Measurements from ENCODE around the gene NLRP1. TPM values are rescaled to one million over a fixed set of nuclear protein-coding genes. Genes with fewer than 3 reads are reported as not detected.
A peak's percentile ranks its signal among the peaks of the same experiment; 100 is the strongest.

NLRP1 gene
- total RNA-seq, 1 donor from 2014 or later, result 24.0 TPM

GRCh38 chr17:5592382-5592781 is 8.1 kb upstream of the NLRP1 start:
- Histone ChIP-seq H3K27ac (ENCODE audit: low read depth, low read length) (no peak overlapping the region), H3K36me3 (ENCODE audit: control insufficient read depth in 3 of 3, insufficient read depth in 3 of 3, low read length in 3 of 3) (no peaks in the 10 kb centered on the region), H3K9ac (ENCODE audit: low read depth in 1 of 3, low read length in 3 of 3) (no peak overlapping the region), H3K27me3 (ENCODE audit: control insufficient read depth in 3 of 3, insufficient read depth in 3 of 3, low read length in 3 of 3) (peaks cover 4 to 41% (median 27%) of the 10 kb centered on the region in 3 donors), H3K4me3 (ENCODE audit: low read length in 3 of 3) (no peak overlapping the region), H3K9me3 (ENCODE audit: control insufficient read depth in 3 of 3, low read length in 3 of 3) (no peaks in the 10 kb centered on the region), H3K4me1 (ENCODE audit: control insufficient read depth in 3 of 3, insufficient read depth in 3 of 3, low read length in 3 of 3) (no peaks in the 10 kb centered on the region)

- Histone ChIP-seq H3K4me3 (ENCODE audit: low read length in 3 of 3) (no peak overlapping the region), H3K27me3 (ENCODE audit: control insufficient read depth in 3 of 3, insufficient read depth in 3 of 3, low read length in 3 of 3) (peaks cover 4 to 41% (median 25%) of the 10 kb centered on the region in 3 donors), H3K9ac (ENCODE audit: low read depth in 1 of 3, low read length in 3 of 3) (no peak overlapping the region), H3K27ac (ENCODE audit: low read depth, low read length) (no peak overlapping the region), H3K9me3 (ENCODE audit: control insufficient read depth in 3 of 3, low read length in 3 of 3) (no peaks in the 10 kb centered on the region), H3K36me3 (ENCODE audit: control insufficient read depth in 3 of 3, insufficient read depth in 3 of 3, low read length in 3 of 3) (no peaks in the 10 kb centered on the region), H3K4me1 (ENCODE audit: control insufficient read depth in 3 of 3, insufficient read depth in 3 of 3, low read length in 3 of 3) (peaks cover 0 to 4% (median 4%) of the 10 kb centered on the region in 3 donors)
Observed at GRCh38 chr17:5591966-5592365, 7.7 kb upstream of the NLRP1 start.

GRCh38 chr17:5588584-5588983 is 4.3 kb upstream of the NLRP1 start:
- Histone ChIP-seq H3K27me3 (ENCODE audit: control insufficient read depth in 3 of 3, insufficient read depth in 3 of 3, low read length in 3 of 3) (peaks cover 0 to 12% (median 7%) of the 10 kb centered on the region in 3 donors), H3K4me1 (ENCODE audit: control insufficient read depth in 3 of 3, insufficient read depth in 3 of 3, low read length in 3 of 3) (peaks cover 18 to 28% (median 26%) of the 10 kb centered on the region in 3 donors), H3K36me3 (ENCODE audit: control insufficient read depth in 3 of 3, insufficient read depth in 3 of 3, low read length in 3 of 3) (no peaks in the 10 kb centered on the region), H3K4me3 (ENCODE audit: low read length in 3 of 3) (no peak overlapping the region), H3K9ac (ENCODE audit: low read depth in 1 of 3, low read length in 3 of 3) (no peak overlapping the region), H3K27ac (ENCODE audit: low read depth, low read length) (no peak overlapping the region), H3K9me3 (ENCODE audit: control insufficient read depth in 3 of 3, low read length in 3 of 3) (no peaks in the 10 kb centered on the region)

- H3K36me3 ChIP-seq (ENCODE audit: control insufficient read depth in 3 of 3, insufficient read depth in 3 of 3, low read length in 3 of 3), result no peaks in the 10 kb centered on the region
- H3K4me1 ChIP-seq (ENCODE audit: control insufficient read depth in 3 of 3, insufficient read depth in 3 of 3, low read length in 3 of 3), result peaks cover 28 to 34% (median 33%) of the 10 kb centered on the region in 3 donors
- H3K9ac ChIP-seq (ENCODE audit: low read depth in 1 of 3, low read length in 3 of 3), result no peak overlapping the region
- no peaks in the 10 kb centered on the region for H3K9me3 ChIP-seq (ENCODE audit: control insufficient read depth in 3 of 3, low read length in 3 of 3)
- peaks cover 0 to 8% (median 7%) of the 10 kb centered on the region in 3 donors for H3K27me3 ChIP-seq (ENCODE audit: control insufficient read depth in 3 of 3, insufficient read depth in 3 of 3, low read length in 3 of 3)
- H3K4me3 ChIP-seq (ENCODE audit: low read length in 3 of 3), result no peak overlapping the region
- H3K27ac ChIP-seq (ENCODE audit: low read depth, low read length), result no peak overlapping the region
Observed at GRCh38 chr17:5587438-5588032, 3.2 kb upstream of the NLRP1 start.

- Histone ChIP-seq H3K27ac (ENCODE audit: low read depth, low read length) (peak overlapping the region; percentile 82), H3K9ac (ENCODE audit: low read depth in 1 of 3, low read length in 3 of 3) (peak overlapping the region; percentile 47 to 57 (median 51)), H3K27me3 (ENCODE audit: control insufficient read depth in 3 of 3, insufficient read depth in 3 of 3, low read length in 3 of 3) (no peaks in the 10 kb centered on the region), H3K36me3 (ENCODE audit: control insufficient read depth in 3 of 3, insufficient read depth in 3 of 3, low read length in 3 of 3) (peaks cover 0 to 6% (median 3%) of the 10 kb centered on the region in 3 donors), H3K4me1 (ENCODE audit: control insufficient read depth in 3 of 3, insufficient read depth in 3 of 3, low read length in 3 of 3) (peaks cover 28 to 37% (median 33%) of the 10 kb centered on the region in 3 donors), H3K9me3 (ENCODE audit: control insufficient read depth in 3 of 3, low read length in 3 of 3) (no peaks in the 10 kb centered on the region), H3K4me3 (ENCODE audit: low read length in 3 of 3) (peak overlapping the region; percentile 30 to 45 (median 34))
Observed at GRCh38 chr17:5585836-5586521, 1.7 kb upstream of the NLRP1 start.

- peak overlapping the region; percentile 82 for H3K27ac ChIP-seq (ENCODE audit: low read depth, low read length)
- no peaks in the 10 kb centered on the region for H3K27me3 ChIP-seq (ENCODE audit: control insufficient read depth in 3 of 3, insufficient read depth in 3 of 3, low read length in 3 of 3)
- H3K4me3 ChIP-seq (ENCODE audit: low read length in 3 of 3), result peak overlapping the region; percentile 29 to 34 (median 30)
- H3K9me3 ChIP-seq (ENCODE audit: control insufficient read depth in 3 of 3, low read length in 3 of 3), result no peaks in the 10 kb centered on the region
- H3K36me3 ChIP-seq (ENCODE audit: control insufficient read depth in 3 of 3, insufficient read depth in 3 of 3, low read length in 3 of 3), result peaks cover 0 to 7% (median 3%) of the 10 kb centered on the region in 3 donors
- H3K9ac ChIP-seq (ENCODE audit: low read depth in 1 of 3, low read length in 3 of 3), result peak overlapping the region; percentile 27 to 57 (median 51)
- H3K4me1 ChIP-seq (ENCODE audit: control insufficient read depth in 3 of 3, insufficient read depth in 3 of 3, low read length in 3 of 3), result peaks cover 28 to 37% (median 33%) of the 10 kb centered on the region in 3 donors
Observed at GRCh38 chr17:5585287-5585794, 1.0 kb upstream of the NLRP1 start.

GRCh38 chr17:5583426-5584382 is 605 bp downstream of the NLRP1 start:
- Histone ChIP-seq H3K27ac (ENCODE audit: low read depth, low read length) (peak overlapping the region; percentile 82), H3K4me1 (ENCODE audit: control insufficient read depth in 3 of 3, insufficient read depth in 3 of 3, low read length in 3 of 3) (peaks cover 28 to 37% (median 33%) of the 10 kb centered on the region in 3 donors)

GRCh38 chr17:5582209-5583185 is 1.8 kb downstream of the NLRP1 start:
- Histone ChIP-seq H3K4me3 (ENCODE audit: low read length in 3 of 3) (no peak overlapping the region), H3K27me3 (ENCODE audit: control insufficient read depth in 3 of 3, insufficient read depth in 3 of 3, low read length in 3 of 3) (no peaks in the 10 kb centered on the region), H3K4me1 (ENCODE audit: control insufficient read depth in 3 of 3, insufficient read depth in 3 of 3, low read length in 3 of 3) (peaks cover 28 to 37% (median 33%) of the 10 kb centered on the region in 3 donors), H3K36me3 (ENCODE audit: control insufficient read depth in 3 of 3, insufficient read depth in 3 of 3, low read length in 3 of 3) (peaks cover 0 to 10% (median 3%) of the 10 kb centered on the region in 3 donors), H3K9ac (ENCODE audit: low read depth in 1 of 3, low read length in 3 of 3) (peak overlapping the region in 1 of 3 donors; percentile 40), H3K9me3 (ENCODE audit: control insufficient read depth in 3 of 3, low read length in 3 of 3) (no peaks in the 10 kb centered on the region), H3K27ac (ENCODE audit: low read depth, low read length) (no peak overlapping the region)

More at GRCh38 chr17:5583426-5584382, 605 bp downstream of the NLRP1 start:
- Histone ChIP-seq H3K9me3 (ENCODE audit: control insufficient read depth in 3 of 3, low read length in 3 of 3) (no peaks in the 10 kb centered on the region), H3K9ac (ENCODE audit: low read depth in 1 of 3, low read length in 3 of 3) (peak overlapping the region; percentile 75 to 80 (median 79)), H3K4me3 (ENCODE audit: low read length in 3 of 3) (peak overlapping the region; percentile 59 to 75 (median 74)), H3K36me3 (ENCODE audit: control insufficient read depth in 3 of 3, insufficient read depth in 3 of 3, low read length in 3 of 3) (peaks cover 0 to 10% (median 3%) of the 10 kb centered on the region in 3 donors), H3K27me3 (ENCODE audit: control insufficient read depth in 3 of 3, insufficient read depth in 3 of 3, low read length in 3 of 3) (no peaks in the 10 kb centered on the region)

Data from skeletal muscle tissue (tissue), 4 donors.